ENCODE results near the gene UGDH.
"Not testable (repeated sequence)": the region's sequence is repeated elsewhere in the genome, so short reads cannot be mapped to it uniquely, and the experiment has no call there.

The UGDH gene

GRCh38 chr4:39527296-39528060 is at the start of gene UGDH:
Gene UGDH, minus strand, starts transcription at chr4:39527439. Its CDS starts 5,927 bp downstream, at chr4:39521512.
- peak; percentile 100 for DNase-seq (ENCODE audit: low read depth, low spot score)

- no peak for DNase-seq (ENCODE audit: low read depth, low spot score)
Measured at GRCh38 chr4:39574946-39575345, 47.7 kb upstream of the UGDH start.

GRCh38 chr4:39571504-39571903 is 44.3 kb upstream of the UGDH start:
- DNase-seq (ENCODE audit: low read depth, low spot score), result no peak

- peak; percentile 15 for DNase-seq (ENCODE audit: low read depth, low spot score)
Measured at GRCh38 chr4:39571054-39571453, 43.8 kb upstream of the UGDH start.

- DNase-seq (ENCODE audit: low read depth, low spot score), result no peak
Measured at GRCh38 chr4:39569209-39569608, 42.0 kb upstream of the UGDH start.

- DNase-seq (ENCODE audit: low read depth, low spot score), result no peak
Measured at GRCh38 chr4:39568805-39569204, 41.6 kb upstream of the UGDH start.

GRCh38 chr4:39565878-39566600 is 38.8 kb upstream of the UGDH start:
- peak; percentile 76 for DNase-seq (ENCODE audit: low read depth, low spot score)

- no peak for DNase-seq (ENCODE audit: low read depth, low spot score)
Measured at GRCh38 chr4:39563346-39563847, 36.2 kb upstream of the UGDH start.

- DNase-seq (ENCODE audit: low read depth, low spot score), result no peak
Measured at GRCh38 chr4:39562792-39563191, 35.6 kb upstream of the UGDH start.

GRCh38 chr4:39559626-39560025 is 32.4 kb upstream of the UGDH start:
- no peak for DNase-seq (ENCODE audit: low read depth, low spot score)

GRCh38 chr4:39555472-39555871 is 28.2 kb upstream of the UGDH start:
- no peak for DNase-seq (ENCODE audit: low read depth, low spot score)

GRCh38 chr4:39548425-39549067 is 21.3 kb upstream of the UGDH start:
- peak; percentile 36 for DNase-seq (ENCODE audit: low read depth, low spot score)

- no peak for DNase-seq (ENCODE audit: low read depth, low spot score)
Measured at GRCh38 chr4:39544580-39545315, 17.5 kb upstream of the UGDH start.

- not testable (repeated sequence) for DNase-seq (ENCODE audit: low read depth, low spot score)
Measured at GRCh38 chr4:39544080-39544479, 16.8 kb upstream of the UGDH start.

- no peak for DNase-seq (ENCODE audit: low read depth, low spot score)
Measured at GRCh38 chr4:39543034-39543433, 15.8 kb upstream of the UGDH start.

- DNase-seq (ENCODE audit: low read depth, low spot score), result no peak
Measured at GRCh38 chr4:39542611-39543012, 15.4 kb upstream of the UGDH start.

- DNase-seq (ENCODE audit: low read depth, low spot score), result no peak
Measured at GRCh38 chr4:39541987-39542610, 14.9 kb upstream of the UGDH start.

- DNase-seq (ENCODE audit: low read depth, low spot score), result no peak
Measured at GRCh38 chr4:39539089-39539611, 11.9 kb upstream of the UGDH start.

- DNase-seq (ENCODE audit: low read depth, low spot score), result no peak
Measured at GRCh38 chr4:39533541-39533940, 6.3 kb upstream of the UGDH start.

- not testable (repeated sequence) for DNase-seq (ENCODE audit: low read depth, low spot score)
Measured at GRCh38 chr4:39532237-39532636, 5.0 kb upstream of the UGDH start.

- DNase-seq (ENCODE audit: low read depth, low spot score), result no peak
Measured at GRCh38 chr4:39530682-39531081, 3.4 kb upstream of the UGDH start.
